Peyer's patch (tissue), 4 donors: Measurements from ENCODE around the gene RNU5B-1. TPM values are rescaled to one million over a fixed set of nuclear protein-coding genes. Genes with fewer than 3 reads are reported as not detected.

Source experiments
- DNase-seq, 3 donors: peaks; one replicate each; pipeline ENCODE4 v3.0.0-alpha.2; 2017 to 2019
- H3K27ac ChIP-seq, 4 donors: fragments of 200-600 bp; sonication (generic); one replicate each; pipeline ENCODE4 v1.5.1; 2016 to 2019
- H3K27me3 ChIP-seq, 2 donors: fragments of 200-600 bp; sonication (generic); one replicate each; pipeline ENCODE4 v1.5.1; 2019
- H3K36me3 ChIP-seq, 3 donors: fragments of 200-600 bp; sonication (generic); one replicate each; pipeline ENCODE4 v1.5.1; 2016 to 2019
- H3K4me1 ChIP-seq, 4 donors: fragments of 200-600 bp; sonication (generic); one replicate each; pipeline ENCODE4 v1.5.1; 2016 to 2019
- H3K4me3 ChIP-seq, 4 donors: fragments of 200-600 bp; sonication (generic); 1 replicate in 3 of 4; 2 replicates in 1 of 4; pipeline ENCODE4 v1.5.1; 2016 to 2019; ENCODE audit warnings: mild to moderate bottlenecking in 1 of 4
- H3K9me3 ChIP-seq, 4 donors: fragments of 200-600 bp; sonication (generic); one replicate each; pipeline ENCODE4 v1.5.1; 2016 to 2019; ENCODE audit warnings: mild to moderate bottlenecking in 1 of 4
- CTCF ChIP-seq, 6 experiments: fragments of 450-650 bp in 4 of 6; fragments of 200-600 bp in 2 of 6; sonication (generic) in 1 of 6; IDR thresholded peaks; one replicate each; pipeline ENCODE4 v1.5.1; 2017 to 2019; ENCODE audit warnings: antibody characterized with exemption in 6 of 6, mild to moderate bottlenecking in 3 of 6, moderate library complexity in 1 of 6
- POLR2A ChIP-seq, 2 donors: fragments of 450-650 bp; IDR thresholded peaks; one replicate each; pipeline ENCODE4 v1.5.1; 2017; ENCODE audit warnings: antibody characterized with exemption in 2 of 2, mild to moderate bottlenecking in 2 of 2, moderate library complexity in 2 of 2
- total RNA-seq, 4 donors: library from RNA; depleted of rRNA; stranded (reverse); fragments of >200 nt; gene quantifications; one replicate each; pipeline ENCODE4 v1.1.0, GENCODE V29; 2016

Gene RNU5B-1
- not detected for total RNA-seq

- no peaks in the 10 kb centered on the region for H3K27me3 ChIP-seq
- H3K36me3 ChIP-seq: no peaks in the 10 kb centered on the region
- DNase-seq: peak; percentile 67 to 90 (median 74)
- no peaks in the 10 kb centered on the region for H3K9me3 ChIP-seq
- H3K27ac ChIP-seq: peak within 1 kb of the TSS; percentile 81 to 92 (median 84)
- peak within 1 kb of the TSS; percentile 43 to 65 (median 52) for H3K4me3 ChIP-seq
- TF ChIP-seq CTCF (IDR thresholded peaks at IDR 0.05) (peak; percentile 89 to 98 (median 92)), POLR2A (IDR thresholded peaks at IDR 0.05) (peak; percentile 98 to 100)
- H3K4me1 ChIP-seq: peaks cover 0 to 6% (median 0%) of the 10 kb centered on the region in 4 donors
These were observed at the start of gene RNU5B-1 for GRCh38 chr15:65304381-65305149. Gene RNU5B-1 (plus strand): TSS chr15:65304677.

- no peak for DNase-seq
- Histone ChIP-seq H3K27ac (peak overlapping the region in 1 of 4 donors; percentile 34), H3K4me1 (peaks cover 0 to 9% (median 0%) of the 10 kb centered on the region in 4 donors)
These were observed 49.7 kb upstream of the RNU5B-1 start for GRCh38 chr15:65254758-65255157.

GRCh38 chr15:65255486-65256140 lies 48.9 kb upstream of the RNU5B-1 start:
- no peak for DNase-seq
- Histone ChIP-seq H3K36me3 (peaks cover 0 to 19% (median 0%) of the 10 kb centered on the region in 3 donors), H3K4me3 (no peak overlapping the region), H3K9me3 (no peaks in the 10 kb centered on the region), H3K27ac (no peak overlapping the region), H3K4me1 (peaks cover 0 to 9% (median 0%) of the 10 kb centered on the region in 4 donors), H3K27me3 (no peaks in the 10 kb centered on the region)
- TF ChIP-seq CTCF (IDR thresholded peaks at IDR 0.05) (no peak), POLR2A (IDR thresholded peaks at IDR 0.05) (no peak)

More at GRCh38 chr15:65254758-65255157, 49.7 kb upstream of the RNU5B-1 start:
- no peak for TF ChIP-seq POLR2A (IDR thresholded peaks at IDR 0.05)
- TF ChIP-seq CTCF (IDR thresholded peaks at IDR 0.05): no peak
- Histone ChIP-seq H3K27me3 (no peaks in the 10 kb centered on the region), H3K9me3 (no peaks in the 10 kb centered on the region), H3K4me3 (no peak overlapping the region), H3K36me3 (peaks cover 0 to 11% (median 0%) of the 10 kb centered on the region in 3 donors)

GRCh38 chr15:65258375-65259262 lies 45.9 kb upstream of the RNU5B-1 start:
- Histone ChIP-seq H3K4me1 (peaks cover 0 to 9% (median 0%) of the 10 kb centered on the region in 4 donors), H3K27ac (peak overlapping the region; percentile 52 to 78 (median 67)), H3K9me3 (no peaks in the 10 kb centered on the region), H3K27me3 (no peaks in the 10 kb centered on the region), H3K4me3 (no peak overlapping the region), H3K36me3 (peaks cover 0 to 40% (median 0%) of the 10 kb centered on the region in 3 donors)
- no peak for DNase-seq
- no peak for TF ChIP-seq POLR2A (IDR thresholded peaks at IDR 0.05)
- TF ChIP-seq CTCF (IDR thresholded peaks at IDR 0.05): no peak

- no peaks in the 10 kb centered on the region for H3K9me3 ChIP-seq
- H3K4me3 ChIP-seq: no peak overlapping the region
- peaks cover 0 to 9% (median 0%) of the 10 kb centered on the region in 4 donors for H3K4me1 ChIP-seq
- TF ChIP-seq POLR2A (IDR thresholded peaks at IDR 0.05) (no peak), CTCF (IDR thresholded peaks at IDR 0.05) (no peak)
- DNase-seq: peak in 1 of 3 donors; percentile 65
- H3K27ac ChIP-seq: peak overlapping the region in 3 of 4 donors; percentile 49 to 78 (median 72)
- H3K27me3 ChIP-seq: no peaks in the 10 kb centered on the region
- H3K36me3 ChIP-seq: peaks cover 0 to 40% (median 0%) of the 10 kb centered on the region in 3 donors
These were observed 45.1 kb upstream of the RNU5B-1 start for GRCh38 chr15:65259367-65259797.
